ENCODE results near the gene CENPA. TPM values are rescaled to one million over a fixed set of nuclear protein-coding genes. Genes with fewer than 3 reads are reported as not detected.
A peak's percentile ranks its signal among the peaks of the same experiment; 100 is the strongest.
"Not testable (repeated sequence)": the region's sequence is repeated elsewhere in the genome, so short reads cannot be mapped to it uniquely, and the experiment has no call there.

The CENPA gene
- total RNA-seq = 10 to 100 TPM; 26.9 to 38.1 TPM

DNA sequence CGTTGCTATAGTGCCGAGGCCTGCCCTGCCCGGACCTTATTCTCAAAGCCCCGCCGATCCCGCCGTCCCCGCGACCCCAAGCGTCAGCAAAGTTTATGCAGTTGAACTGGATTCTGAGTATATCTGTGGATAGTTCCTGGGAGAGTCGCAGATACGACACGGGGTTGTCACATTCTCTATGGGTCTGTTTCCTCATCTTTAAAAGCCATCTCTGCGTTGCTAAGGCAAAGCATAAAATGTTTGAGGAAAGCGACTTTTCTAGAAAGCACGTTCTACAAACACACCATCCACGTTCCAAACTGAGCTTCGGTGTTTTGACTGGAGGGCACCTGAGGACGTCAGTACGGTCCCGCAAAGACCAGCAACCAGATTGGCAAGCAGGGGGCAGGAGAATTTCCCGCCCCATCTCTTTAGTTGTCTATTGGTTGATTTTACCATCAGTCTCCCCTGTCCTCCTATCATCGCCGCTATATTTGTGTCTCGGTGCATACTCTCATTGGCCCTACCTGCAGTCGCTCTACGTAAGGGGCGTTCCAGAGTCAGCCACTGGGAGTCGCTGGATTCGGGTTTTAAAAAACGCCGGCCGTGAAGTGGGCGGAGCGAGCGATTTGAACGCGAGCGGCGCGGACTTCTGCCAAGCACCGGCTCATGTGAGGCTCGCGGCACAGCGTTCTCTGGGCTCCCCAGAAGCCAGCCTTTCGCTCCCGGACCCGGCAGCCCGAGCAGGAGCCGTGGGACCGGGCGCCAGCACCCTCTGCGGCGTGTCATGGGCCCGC, at the start of gene CENPA:
TSS of gene CENPA (plus strand) at position 626 of the 776 bp plus-strand sequence. CDS start at position 767, 141 bp downstream.
- H3K9me3 Mint-ChIP-seq = peaks cover 0 to 7% of the 10 kb centered on the region in 2 donors
- ATAC-seq (peak; percentile 99 to 100), DNase-seq (ENCODE audit: low spot score in 2 of 2) (peak; percentile 92 to 95)
- peaks cover 23 to 36% of the 10 kb centered on the region in 2 donors for H3K36me3 Mint-ChIP-seq
- peak within 1 kb of the TSS; percentile 54 to 85 for H3K27ac Mint-ChIP-seq

DNA sequence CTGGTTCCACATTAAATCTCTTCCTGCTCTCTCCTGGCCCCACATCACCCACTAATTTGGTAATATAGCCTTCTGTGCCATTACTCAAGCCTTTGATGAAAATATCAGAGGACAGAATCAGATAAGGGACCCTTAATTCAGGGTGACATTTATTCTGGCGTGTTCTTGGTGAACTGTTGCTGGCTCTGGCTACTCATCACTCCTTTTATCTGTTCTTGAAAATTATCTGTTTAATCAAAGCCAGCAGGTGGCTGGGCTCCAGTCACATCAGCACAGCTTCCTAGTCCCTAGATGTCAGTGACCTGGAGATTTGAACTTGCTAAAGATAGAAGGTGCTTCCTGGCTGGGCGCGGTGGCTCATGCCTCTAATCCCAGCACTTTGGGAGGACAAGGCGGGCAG, 48.6 kb upstream of the CENPA start:
- Mint-ChIP-seq H3K9me3 (no peaks in the 10 kb centered on the region), H3K36me3 (no peaks in the 10 kb centered on the region), H3K27ac (no peak overlapping the region)
- DNase-seq (ENCODE audit: low spot score in 2 of 2) = no peak
- no peak for ATAC-seq

DNA sequence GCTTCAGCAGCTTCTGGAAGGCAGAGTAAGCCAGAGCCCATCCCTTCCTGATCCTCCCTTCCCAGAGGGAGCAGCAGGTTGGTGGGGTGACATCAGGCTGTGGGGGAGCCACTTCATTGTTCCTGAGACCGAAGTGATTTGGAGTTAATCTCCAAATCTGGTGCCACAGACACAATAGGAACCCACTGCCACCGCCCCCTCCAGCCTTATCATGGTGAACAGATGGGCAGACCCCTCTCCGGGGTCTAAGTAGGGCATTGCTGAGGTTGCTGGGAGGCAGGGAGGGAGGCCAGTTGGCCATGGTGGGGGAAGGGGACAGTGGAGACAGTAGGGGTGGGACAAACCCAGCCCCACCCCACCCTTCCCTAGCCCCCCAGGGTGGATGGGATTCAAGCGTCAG, 47.4 kb upstream of the CENPA start:
- ATAC-seq (no peak), DNase-seq (ENCODE audit: low spot score in 2 of 2) (no peak)
- Mint-ChIP-seq H3K9me3 (no peaks in the 10 kb centered on the region), H3K27ac (no peak overlapping the region), H3K36me3 (no peaks in the 10 kb centered on the region)

DNA sequence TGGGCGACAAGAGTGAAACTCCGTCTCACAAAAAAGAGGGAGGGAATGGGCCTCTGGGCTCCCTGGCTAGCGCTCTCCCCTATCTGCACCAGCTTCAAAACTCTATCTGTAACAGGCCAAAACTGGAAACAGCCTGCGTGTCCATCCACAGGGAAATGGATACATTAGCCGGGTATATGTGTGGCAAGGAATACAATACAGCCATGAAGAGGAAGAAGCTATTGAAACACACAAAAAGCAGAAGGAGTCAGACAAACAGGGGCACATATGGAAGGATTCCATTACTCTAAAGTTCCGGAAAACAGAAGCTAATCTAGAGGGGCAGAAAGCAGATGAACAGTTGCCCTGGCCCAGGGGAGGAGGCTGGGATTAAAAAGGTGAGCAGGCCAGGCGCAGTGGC, 46.3 kb upstream of the CENPA start:
- H3K9me3 Mint-ChIP-seq = no peaks in the 10 kb centered on the region
- DNase-seq (ENCODE audit: low spot score in 2 of 2) (no peak), ATAC-seq (no peak)
- no peak overlapping the region for H3K27ac Mint-ChIP-seq
- H3K36me3 Mint-ChIP-seq = no peaks in the 10 kb centered on the region

DNA sequence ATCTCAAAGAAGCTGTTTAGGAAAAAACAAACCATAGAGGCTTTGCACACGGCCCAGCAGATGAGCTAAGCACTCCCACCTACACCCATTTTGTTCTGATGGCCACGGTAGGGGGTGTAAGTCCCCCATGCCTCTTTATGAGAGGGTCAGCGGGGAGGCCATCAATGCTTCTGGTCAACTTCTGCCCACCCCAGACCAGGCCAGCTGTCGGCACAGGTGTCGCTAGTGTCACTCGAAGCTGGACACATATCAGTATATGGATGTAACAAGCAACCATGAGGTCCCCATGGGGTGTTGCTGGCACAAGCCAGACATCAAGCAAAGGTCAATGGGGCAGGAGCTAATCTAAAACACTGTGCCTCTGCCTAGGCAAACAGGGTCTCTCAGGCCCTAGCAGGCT, 45.5 kb upstream of the CENPA start:
- ATAC-seq (no peak), DNase-seq (ENCODE audit: low spot score in 2 of 2) (no peak)
- no peaks in the 10 kb centered on the region for H3K9me3 Mint-ChIP-seq
- no peaks in the 10 kb centered on the region for H3K36me3 Mint-ChIP-seq
- H3K27ac Mint-ChIP-seq = no peak overlapping the region

DNA sequence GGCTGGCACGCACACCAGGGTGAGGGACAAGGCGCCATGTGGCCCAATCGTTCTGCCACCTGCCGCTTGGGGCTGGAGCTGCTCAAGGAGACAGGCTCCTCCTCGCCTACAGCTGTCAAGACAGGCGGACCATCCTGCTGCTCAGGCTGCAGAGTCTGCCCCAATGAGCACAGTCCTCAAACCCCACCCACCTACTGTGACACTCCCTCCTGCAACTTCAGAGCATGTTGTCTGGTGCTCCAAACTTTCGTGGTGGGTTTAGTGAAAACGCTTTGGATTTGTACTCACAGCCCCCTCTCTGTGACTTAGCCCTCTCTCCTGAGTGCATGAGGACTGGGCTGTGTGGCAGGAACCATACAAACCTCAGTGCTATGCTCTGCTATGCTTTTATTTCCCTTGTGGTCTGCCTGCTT, 45.0 kb upstream of the CENPA start:
- H3K9me3 Mint-ChIP-seq = no peaks in the 10 kb centered on the region
- no peak overlapping the region for H3K27ac Mint-ChIP-seq
- H3K36me3 Mint-ChIP-seq = no peaks in the 10 kb centered on the region
- ATAC-seq (peak in 1 of 2 donors; percentile 79), DNase-seq (ENCODE audit: low spot score in 2 of 2) (no peak)

DNA sequence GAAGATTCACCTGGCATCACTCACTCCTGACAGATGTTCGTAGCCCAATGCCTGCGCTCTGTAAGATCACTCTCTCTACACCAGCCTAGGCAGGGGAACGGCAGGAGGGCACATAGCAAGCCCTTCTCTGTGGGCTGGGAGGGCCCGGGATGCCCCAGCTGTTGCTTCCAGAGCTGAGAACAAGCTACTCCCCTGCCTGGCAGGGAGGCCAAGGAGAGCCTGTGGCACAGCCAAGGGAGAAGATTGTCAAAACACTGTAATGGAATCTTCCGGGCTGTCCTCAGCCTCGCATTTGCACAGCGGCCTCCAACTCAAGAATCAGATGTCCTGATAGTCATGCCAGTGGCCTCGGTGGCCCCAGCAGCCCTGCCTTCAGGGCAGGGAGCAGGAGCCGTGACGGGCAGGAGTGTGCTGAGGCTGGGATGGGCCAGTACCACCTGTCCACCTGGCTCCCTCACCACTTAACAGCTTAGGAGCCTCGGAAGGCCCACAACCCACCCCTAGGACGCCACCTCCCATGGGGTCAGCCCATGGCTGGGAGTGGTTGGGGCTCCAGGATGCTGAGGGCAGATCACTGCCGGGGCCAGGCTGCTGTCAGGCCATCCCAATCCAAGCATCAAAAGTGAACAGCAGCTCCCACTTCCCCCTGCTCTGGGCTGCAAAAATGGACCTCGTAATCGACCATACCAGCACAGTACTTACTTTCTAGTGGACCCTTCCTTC, 43.6 kb upstream of the CENPA start:
- H3K9me3 Mint-ChIP-seq = no peaks in the 10 kb centered on the region
- DNase-seq (ENCODE audit: low spot score in 2 of 2) (no peak), ATAC-seq (no peak)
- no peaks in the 10 kb centered on the region for H3K36me3 Mint-ChIP-seq
- H3K27ac Mint-ChIP-seq = no peak overlapping the region

DNA sequence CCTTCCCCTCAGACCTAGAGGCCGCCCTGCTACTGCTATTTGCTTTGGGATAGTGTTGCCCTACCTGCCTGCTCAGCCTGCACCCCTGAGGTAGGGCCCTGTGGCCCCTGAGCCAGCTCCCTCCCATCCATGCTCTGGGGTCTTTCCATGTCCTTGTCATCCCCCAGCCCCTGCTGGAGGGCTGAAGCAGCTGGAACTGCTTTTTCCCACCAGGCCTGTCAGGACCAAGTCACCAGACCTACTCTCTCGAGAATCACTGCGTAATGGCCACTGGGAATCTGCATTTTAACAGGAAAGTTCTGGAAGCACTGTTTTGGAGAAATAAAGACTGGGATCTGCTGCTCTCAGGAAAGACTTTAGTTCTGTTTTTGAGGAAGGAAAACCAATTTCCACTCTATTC, 42.0 kb upstream of the CENPA start:
- DNase-seq (ENCODE audit: low spot score in 2 of 2) (no peak), ATAC-seq (no peak)
- H3K27ac Mint-ChIP-seq = peak overlapping the region in 1 of 2 donors; percentile 22
- H3K9me3 Mint-ChIP-seq = no peaks in the 10 kb centered on the region
- no peaks in the 10 kb centered on the region for H3K36me3 Mint-ChIP-seq

DNA sequence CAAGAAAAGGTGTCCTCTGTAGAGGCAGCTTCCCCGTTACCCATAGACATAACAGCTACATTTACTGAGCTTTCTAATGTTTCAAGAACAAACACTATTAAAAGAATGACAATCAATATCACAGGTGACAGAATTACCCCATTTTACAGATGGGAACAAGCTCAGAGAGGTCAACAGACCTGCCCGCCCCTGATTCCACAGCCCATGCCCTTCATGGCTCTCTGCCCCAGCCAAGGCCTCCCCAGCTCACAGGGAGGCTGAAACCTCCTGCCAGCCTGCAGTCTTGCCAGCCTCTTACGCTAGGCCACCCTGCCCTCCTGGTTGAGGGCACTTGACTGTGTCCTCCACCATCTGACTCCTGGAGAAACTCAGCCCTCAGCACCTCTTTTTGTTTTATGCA, 40.9 kb upstream of the CENPA start:
- Mint-ChIP-seq H3K9me3 (no peaks in the 10 kb centered on the region), H3K27ac (peak overlapping the region in 1 of 2 donors; percentile 12), H3K36me3 (no peaks in the 10 kb centered on the region)
- ATAC-seq (no peak), DNase-seq (ENCODE audit: low spot score in 2 of 2) (no peak)

DNA sequence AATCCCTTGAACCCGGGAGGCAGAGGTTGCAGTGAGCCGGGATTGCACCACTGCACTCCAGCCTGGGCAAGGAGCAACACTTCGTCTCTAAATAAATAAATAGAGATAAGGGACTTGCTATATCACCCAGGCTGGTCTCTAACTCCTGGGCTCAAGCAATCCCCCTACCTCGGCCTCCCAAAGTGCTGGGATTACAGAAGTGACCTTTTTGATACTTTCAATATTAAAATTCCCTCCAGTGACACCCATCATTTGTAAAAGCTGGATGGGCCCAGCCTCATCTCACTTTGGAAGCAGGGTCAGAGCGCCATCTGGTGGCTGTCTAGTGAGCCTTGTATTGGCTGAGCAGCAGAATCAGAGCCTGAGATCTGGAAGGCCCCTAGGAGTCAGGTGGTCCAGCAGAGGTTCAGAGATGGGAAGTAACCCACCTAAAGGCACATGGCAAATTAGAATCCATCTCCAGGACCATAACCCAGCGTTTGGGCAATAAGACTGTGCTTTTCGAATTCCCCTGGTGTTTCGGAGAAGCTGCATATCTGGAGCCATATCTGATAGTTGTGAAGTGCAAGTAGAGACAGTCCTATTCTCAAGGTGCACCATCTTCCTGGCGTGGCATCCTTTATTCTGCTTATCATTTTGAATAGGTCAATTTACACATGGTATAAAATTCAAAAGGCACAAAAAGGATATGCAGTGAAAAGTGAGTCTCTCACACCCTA, 40.1 kb upstream of the CENPA start:
- DNase-seq (ENCODE audit: low spot score in 2 of 2) (peak; percentile 69 to 83), ATAC-seq (peak; percentile 85 to 95)
- no peak overlapping the region for H3K27ac Mint-ChIP-seq
- H3K36me3 Mint-ChIP-seq = no peaks in the 10 kb centered on the region
- no peaks in the 10 kb centered on the region for H3K9me3 Mint-ChIP-seq

DNA sequence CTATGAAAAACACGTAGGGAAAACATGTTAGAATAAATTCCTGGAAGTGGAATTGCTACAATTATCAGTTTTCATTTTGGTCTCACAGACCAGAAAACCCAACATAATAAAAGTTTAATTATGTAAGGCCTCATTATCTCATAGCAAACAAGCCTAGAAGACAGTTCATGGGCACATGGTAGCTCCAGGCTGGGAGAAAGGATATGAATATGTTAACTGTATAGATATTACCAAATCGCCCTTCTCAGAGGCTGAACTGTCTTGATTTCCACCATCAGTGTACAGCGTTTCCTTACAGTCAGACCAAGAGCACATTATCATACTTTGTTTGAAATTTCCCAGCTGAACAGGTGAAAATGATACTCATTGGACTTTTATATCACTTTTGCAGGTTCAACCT, 38.9 kb upstream of the CENPA start:
- H3K9me3 Mint-ChIP-seq = no peaks in the 10 kb centered on the region
- ATAC-seq (no peak), DNase-seq (ENCODE audit: low spot score in 2 of 2) (no peak)
- H3K36me3 Mint-ChIP-seq = no peaks in the 10 kb centered on the region
- H3K27ac Mint-ChIP-seq = no peak overlapping the region

DNA sequence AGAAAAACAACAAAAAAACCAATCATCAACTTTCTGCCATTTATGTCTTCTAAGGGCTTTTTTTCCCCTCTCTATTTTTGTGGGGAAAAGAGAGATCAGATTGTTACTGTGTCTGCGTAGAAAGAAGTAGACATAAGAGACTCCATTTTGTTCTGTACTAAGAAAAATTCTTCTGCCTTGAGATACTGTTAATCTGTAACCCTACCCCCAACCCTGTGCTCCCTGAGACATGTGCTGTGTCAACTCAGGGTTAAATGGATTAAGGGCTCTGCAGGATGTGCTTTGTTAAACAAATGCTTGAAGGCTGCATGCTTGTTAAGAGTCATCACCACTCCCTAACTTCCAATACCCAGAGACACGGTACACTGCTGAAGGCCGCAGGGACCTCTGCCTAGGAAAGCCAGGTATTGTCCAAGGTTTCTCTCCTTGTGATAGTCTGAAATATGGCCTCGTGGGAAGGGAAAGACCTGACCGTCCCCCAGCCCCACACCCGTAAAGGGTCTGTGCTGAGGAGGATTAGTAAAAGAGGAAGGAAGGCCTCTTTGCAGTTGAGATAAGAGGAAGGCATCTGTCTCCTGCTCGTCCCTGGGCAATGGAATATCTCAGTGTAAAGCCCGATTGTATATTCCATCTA, 36.0 kb upstream of the CENPA start:
- H3K27ac Mint-ChIP-seq; DNase-seq (ENCODE audit: low spot score in 2 of 2); ATAC-seq; H3K9me3 Mint-ChIP-seq; H3K36me3 Mint-ChIP-seq: not testable (repeated sequence)

DNA sequence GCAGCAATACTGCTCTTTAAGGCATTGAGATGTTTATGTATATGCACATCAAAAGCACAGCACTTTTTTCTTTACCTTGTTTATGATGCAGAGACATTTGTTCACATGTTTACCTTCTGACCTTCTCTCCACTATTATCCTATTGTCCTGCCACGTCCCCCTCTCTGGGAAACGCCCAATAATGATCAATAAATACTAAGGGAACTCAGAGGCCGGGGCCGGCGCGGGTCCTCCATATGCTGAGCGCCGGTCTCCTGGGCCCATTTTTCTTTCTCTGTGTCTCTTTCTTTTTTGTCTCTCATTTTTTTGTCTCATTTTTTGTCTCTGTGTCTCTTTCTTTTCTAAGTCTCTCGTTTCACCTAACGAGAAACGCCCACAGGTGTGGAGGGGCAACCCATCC, 35.4 kb upstream of the CENPA start:
- H3K9me3 Mint-ChIP-seq; H3K36me3 Mint-ChIP-seq; ATAC-seq; H3K27ac Mint-ChIP-seq; DNase-seq (ENCODE audit: low spot score in 2 of 2): not testable (repeated sequence)

DNA sequence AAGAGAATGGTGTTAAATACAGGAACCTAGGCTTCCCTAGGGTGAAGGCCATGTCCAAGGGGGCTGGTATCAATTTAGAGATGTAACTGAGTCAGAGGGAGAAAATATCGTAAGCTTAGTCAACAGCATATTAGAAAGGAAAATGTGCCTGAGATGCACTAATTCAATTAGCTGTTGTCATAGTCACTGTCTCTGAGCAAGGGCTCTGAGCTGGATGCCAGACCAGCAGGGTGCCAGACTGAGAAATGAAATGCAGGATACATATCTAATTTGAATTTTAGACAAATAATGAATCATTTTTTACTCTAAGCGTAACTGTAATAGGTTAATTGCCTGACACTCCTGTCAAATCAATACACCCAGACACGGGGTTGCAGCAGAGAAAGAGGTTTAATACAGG, 33.2 kb upstream of the CENPA start:
- Mint-ChIP-seq H3K27ac (no peak overlapping the region), H3K36me3 (no peaks in the 10 kb centered on the region), H3K9me3 (no peaks in the 10 kb centered on the region)
- DNase-seq (ENCODE audit: low spot score in 2 of 2) (no peak), ATAC-seq (no peak)

DNA sequence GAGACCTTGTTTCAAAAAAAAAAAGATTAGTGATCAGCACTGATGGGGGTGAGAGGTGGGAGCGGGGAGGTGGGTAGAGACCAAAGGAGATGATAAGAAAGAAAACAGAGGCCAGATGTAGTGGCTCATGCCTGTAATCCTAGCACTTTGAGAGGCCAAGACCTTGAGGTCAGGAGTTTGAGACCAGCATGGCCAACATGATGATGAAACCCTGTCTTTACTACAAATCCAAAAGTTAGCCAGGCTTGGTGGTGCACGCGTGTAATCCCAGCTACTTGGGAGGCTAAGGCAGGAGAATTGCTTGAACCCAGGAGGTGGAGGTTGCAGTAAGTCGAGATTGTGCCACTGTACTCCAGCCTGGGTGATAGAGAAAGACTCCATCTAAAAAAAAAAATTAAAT, 31.3 kb upstream of the CENPA start:
- ATAC-seq (no peak), DNase-seq (ENCODE audit: low spot score in 2 of 2) (no peak)
- Mint-ChIP-seq H3K9me3 (no peaks in the 10 kb centered on the region), H3K27ac (peak overlapping the region in 1 of 2 donors; percentile 53), H3K36me3 (no peaks in the 10 kb centered on the region)

DNA sequence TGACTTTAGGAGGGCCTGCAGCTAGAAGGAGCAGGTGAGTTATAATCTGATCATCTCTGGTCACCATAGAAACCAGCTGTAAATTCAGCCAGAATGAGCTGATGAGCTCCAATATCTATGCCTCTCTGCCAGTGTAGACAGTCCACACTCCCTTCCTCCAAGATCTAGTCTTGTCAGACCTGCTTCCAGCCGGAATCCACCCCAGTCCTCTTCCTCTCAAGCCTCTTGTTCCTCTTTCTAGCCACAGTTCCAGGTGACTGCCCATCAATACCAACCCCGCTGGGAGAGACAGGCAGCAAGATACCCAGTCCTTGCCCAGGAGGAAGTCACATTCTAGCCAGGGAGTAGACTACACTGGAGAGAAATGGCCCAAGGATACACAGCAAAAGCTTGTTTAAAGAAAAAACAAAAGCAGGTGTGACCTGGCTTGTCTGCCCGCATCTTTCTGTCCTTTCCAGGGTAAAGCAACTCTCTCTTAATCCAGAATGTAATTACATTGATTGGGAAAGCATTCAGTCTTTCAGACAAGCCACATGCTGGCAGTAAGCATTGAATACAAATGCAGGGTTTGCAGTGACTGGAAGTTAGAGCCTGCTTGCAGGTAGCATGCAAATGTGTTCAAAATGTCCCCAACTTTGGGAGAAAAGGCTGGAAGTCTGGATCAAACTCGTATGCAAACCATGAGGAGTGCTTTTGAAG, 30.7 kb upstream of the CENPA start:
- H3K9me3 Mint-ChIP-seq = no peaks in the 10 kb centered on the region
- ATAC-seq (no peak), DNase-seq (ENCODE audit: low spot score in 2 of 2) (no peak)
- no peaks in the 10 kb centered on the region for H3K36me3 Mint-ChIP-seq
- peak overlapping the region in 1 of 2 donors; percentile 53 for H3K27ac Mint-ChIP-seq

All from activated naive CD4-positive, alpha-beta T cell treated with anti-CD3 and anti-CD28 coated beads, Interleukin-2, amount 50 U/mL, for 72 hours (primary cell).